NCI-H510A treated with DMSO at 0.1 percent for 48 hours (cell line): ENCODE results near the gene EYA2.
A peak's percentile ranks its signal among the peaks of the same experiment; 100 is the strongest.
"Not testable (repeated sequence)": the region's sequence is repeated elsewhere in the genome, so short reads cannot be mapped to it uniquely, and the experiment has no call there.

Experiments used
- DNase-seq: peaks from one replicate; lab custom pipeline; 2025; lab: John Stamatoyannopoulos, UW

EYA2 gene

GRCh38 chr20:47175493-47175892 lies 280.9 kb downstream of the EYA2 start:
- DNase-seq: no peak

GRCh38 chr20:47176217-47176616 lies 281.6 kb downstream of the EYA2 start:
- not testable (repeated sequence) for DNase-seq

- DNase-seq: no peak
Observed at GRCh38 chr20:47178277-47178676, 283.6 kb downstream of the EYA2 start.

GRCh38 chr20:47178851-47179250 lies 284.2 kb downstream of the EYA2 start:
- DNase-seq: no peak

- no peak for DNase-seq
Observed at GRCh38 chr20:47179267-47179666, 284.6 kb downstream of the EYA2 start.

- DNase-seq: peak; percentile 30
Observed at GRCh38 chr20:47181056-47181862, 286.6 kb downstream of the EYA2 start.

- no peak for DNase-seq
Observed at GRCh38 chr20:47183367-47183766, 288.7 kb downstream of the EYA2 start.

- no peak for DNase-seq
Observed at GRCh38 chr20:47187450-47188195, 293.0 kb downstream of the EYA2 start.

- no peak for DNase-seq
Observed at GRCh38 chr20:47188540-47188939, 293.9 kb downstream of the EYA2 start.

GRCh38 chr20:47189060-47189459 lies 294.4 kb downstream of the EYA2 start:
- DNase-seq: no peak

GRCh38 chr20:47191074-47191673 lies 296.5 kb downstream of the EYA2 start:
- no peak for DNase-seq

GRCh38 chr20:47191956-47192355 lies 297.3 kb downstream of the EYA2 start:
- no peak for DNase-seq

GRCh38 chr20:47195573-47195972 lies 300.9 kb downstream of the EYA2 start:
- DNase-seq: no peak

- peak; percentile 64 for DNase-seq
Observed at GRCh38 chr20:47196091-47197081, 301.7 kb downstream of the EYA2 start.

GRCh38 chr20:47198254-47198671 lies 303.6 kb downstream of the EYA2 start:
- no peak for DNase-seq

GRCh38 chr20:47198996-47199552 lies 304.4 kb downstream of the EYA2 start:
- no peak for DNase-seq

- no peak for DNase-seq
Observed at GRCh38 chr20:47201074-47201730, 306.6 kb downstream of the EYA2 start.

GRCh38 chr20:47202733-47203667 lies 308.4 kb downstream of the EYA2 start:
- no peak for DNase-seq

- DNase-seq: no peak
Observed at GRCh38 chr20:47204008-47204849, 309.6 kb downstream of the EYA2 start.
